HG03558 (cell line): ENCODE data around the gene SNAPC4.

Experiments used
- ATAC-seq: cut with Tn5 transposase; IDR thresholded peaks from one replicate; pipeline ENCODE4 v1.9.1; 2021; ENCODE audit warnings: moderate number of reproducible peaks; ENCODE audit not compliant: unreplicated experiment; ENCODE audit errors: extremely low read depth

SNAPC4 gene

GRCh38 chr9:136375096-136375495 is 24.9 kb downstream of the SNAPC4 start:
- no peak for ATAC-seq

- no peak for ATAC-seq
Measured at GRCh38 chr9:136374183-136374575, 25.8 kb downstream of the SNAPC4 start.

GRCh38 chr9:136373300-136374182 is 26.4 kb downstream of the SNAPC4 start, which contains the start of gene CARD9:
TSS of gene CARD9 (minus strand) at chr9:136373669. CDS start at chr9:136372078, 1,591 bp downstream.
- no peak for ATAC-seq

- ATAC-seq, result no peak
Measured at GRCh38 chr9:136372561-136373299, 27.2 kb downstream of the SNAPC4 start.

GRCh38 chr9:136372006-136372405 is 28.0 kb downstream of the SNAPC4 start:
- ATAC-seq, result no peak

GRCh38 chr9:136371533-136371880 is 28.5 kb downstream of the SNAPC4 start:
- ATAC-seq, result no peak

GRCh38 chr9:136370687-136371532 is 29.1 kb downstream of the SNAPC4 start:
- ATAC-seq, result no peak

- ATAC-seq, result no peak
Measured at GRCh38 chr9:136370037-136370436, 29.9 kb downstream of the SNAPC4 start.

DNA sequence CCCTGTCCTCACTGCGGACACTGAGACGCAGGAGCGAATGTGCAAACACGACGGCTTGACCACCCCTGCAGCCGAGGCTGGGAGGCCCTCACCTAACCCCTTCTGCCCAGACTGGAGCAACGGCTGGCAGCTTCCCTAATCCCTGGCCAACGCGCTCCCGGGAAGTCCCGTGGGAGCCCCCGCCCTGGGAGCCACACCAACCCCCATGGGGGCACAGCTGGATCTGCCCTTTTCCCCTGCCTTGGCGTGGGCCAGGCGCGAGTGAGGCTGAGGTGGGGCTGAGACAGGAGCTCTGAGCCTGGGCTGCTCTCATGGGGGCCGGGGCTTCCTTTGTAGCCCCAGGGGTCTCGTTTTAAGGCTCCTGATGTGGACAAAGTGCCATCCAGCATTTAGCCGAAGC is 31.8 kb downstream of the SNAPC4 start:
- no peak for ATAC-seq

GRCh38 chr9:136367296-136368145 is 32.4 kb downstream of the SNAPC4 start:
- no peak for ATAC-seq

GRCh38 chr9:136366826-136367225 is 33.1 kb downstream of the SNAPC4 start:
- no peak for ATAC-seq

DNA sequence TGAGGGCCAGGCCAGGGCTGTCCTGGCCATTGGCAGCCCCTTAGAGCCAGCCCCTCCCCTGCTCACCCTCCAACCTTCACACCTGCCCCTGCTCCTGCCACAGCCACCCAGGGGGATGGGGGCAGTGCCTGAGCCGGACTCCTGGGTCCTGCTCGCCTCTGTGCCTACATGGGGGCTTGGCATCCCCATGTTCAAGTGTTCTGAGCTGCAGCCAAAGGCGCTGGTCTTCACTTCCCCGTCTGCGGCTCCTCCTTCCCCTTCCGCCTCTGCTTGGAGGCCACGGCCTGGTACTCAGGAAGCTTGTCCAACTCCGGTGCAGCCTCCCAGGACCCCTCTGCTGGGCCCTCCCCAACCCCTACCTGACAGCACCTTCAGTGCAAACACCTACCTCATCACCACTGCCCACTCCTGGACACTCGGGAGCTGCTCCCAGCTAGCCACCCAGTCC is 34.2 kb downstream of the SNAPC4 start:
- ATAC-seq, result no peak

DNA sequence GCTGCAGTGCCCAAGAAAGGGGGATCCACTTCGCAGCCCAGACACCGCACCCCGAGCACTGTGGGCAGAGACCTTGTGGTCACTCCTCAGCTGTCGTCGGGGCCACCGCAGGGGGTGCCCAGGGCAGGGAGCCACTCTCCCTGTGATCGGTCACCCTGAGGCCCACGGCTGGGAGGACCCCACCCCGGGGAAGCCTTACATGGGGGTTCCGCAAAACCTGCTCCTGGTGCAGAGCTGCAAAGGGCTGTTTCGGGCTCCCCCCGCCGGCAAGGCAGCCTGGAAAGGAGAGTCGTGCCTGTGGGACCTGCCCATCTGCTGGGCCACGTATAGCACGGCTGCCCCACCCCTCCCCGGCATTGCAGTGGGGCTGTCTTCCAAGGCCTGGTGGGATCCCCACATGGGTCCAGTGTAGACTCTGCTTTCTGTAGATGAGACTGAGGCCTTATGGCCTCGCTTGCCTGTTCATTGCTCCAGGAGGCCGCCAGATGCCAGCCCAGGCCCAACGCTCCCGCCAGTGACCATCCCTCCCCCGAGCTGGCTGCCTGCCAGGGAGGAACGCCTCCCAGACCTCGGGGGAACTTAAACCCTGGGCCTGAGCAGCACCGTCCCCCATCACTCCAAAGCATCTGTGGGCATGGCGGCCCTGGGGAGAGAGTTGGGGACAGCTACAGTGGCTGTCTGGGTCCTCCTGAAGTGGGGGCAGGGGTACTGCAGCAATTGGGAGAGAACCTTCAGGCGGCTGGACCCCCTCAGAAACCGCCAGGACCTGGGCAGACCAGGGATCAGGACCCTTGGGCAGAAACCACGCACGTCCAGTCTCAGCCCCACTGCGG is 34.8 kb downstream of the SNAPC4 start:
- ATAC-seq, result no peak

DNA sequence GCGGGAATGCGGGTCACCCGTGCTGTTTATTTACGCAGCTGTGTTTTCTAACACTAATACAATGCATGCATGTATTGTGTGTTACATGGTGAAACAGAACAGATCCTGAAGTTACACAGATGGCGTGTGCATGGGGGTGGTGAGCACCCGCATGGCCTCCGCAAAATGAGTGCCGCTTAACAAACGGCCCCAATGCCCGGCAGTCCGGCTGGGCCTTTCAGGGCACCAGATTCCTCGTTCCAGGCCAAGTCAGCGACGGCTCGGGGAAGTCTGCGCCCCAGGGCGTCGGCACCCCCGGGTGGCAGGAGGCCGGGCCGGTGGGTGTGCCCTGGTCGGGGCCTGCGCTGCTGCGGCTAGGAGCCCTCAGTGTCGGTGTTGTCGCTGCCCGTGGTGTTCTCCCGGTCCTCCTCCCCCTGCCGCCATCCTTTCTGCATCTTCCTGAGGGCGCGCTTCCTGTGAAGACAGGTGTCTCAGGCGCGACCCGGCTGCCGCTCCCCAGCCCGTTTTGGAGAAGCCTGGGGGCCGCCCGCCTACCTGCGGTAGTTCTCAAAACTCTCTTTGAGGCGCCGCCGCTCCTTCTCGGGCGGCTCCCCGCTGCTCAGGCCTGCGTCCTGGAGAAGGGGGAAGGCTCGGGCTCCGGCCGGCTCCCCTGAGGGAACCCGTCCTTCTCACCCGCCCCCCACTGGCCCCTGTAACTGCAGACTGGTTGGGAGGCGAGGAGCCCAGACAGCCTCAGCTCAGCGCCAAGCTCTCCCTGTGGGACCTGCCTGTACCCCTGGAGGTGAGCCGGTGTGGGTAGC is 35.8 kb downstream of the SNAPC4 start:
- ATAC-seq, result no peak

DNA sequence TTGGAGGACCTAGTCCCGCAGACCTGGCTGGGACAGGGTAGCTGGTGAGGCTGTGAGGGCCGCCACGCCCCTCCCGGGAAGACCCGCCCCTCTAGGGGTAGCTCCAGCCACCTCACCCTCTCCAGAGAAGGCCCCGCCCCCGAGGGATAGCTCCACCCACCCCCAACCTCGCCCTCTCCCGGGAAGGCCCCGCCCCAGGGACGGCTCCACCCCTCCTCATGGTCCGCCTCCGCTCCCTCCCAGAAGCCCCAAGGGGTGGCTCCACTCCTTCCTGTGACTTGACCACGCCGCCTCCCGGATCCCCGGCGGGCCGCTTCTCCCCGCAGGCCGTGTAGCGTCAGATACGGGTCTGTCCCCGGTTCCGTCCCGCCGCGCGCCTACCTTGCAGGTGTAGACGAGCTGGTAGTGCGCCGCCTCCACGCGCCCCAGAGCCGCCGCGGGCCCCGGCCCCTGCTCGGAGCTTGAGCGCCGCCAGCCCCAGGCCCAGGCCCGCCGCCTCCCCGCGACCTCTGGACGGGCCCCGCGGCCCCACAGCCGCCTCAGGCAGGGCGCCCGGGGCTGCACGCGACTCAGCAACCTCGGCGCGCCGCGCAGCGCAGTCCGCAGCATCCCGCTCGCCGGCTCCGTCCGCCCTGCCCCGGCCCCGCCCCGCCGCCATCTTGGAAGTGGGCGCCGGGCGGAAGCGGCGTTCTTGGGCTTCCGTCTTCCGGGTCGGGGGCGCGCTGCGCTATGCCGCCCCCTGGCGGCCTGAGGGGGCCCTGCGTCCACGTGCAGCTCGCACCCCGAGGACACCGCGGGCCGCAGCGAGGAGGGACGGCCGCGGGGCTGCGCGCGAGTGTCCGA is 36.6 kb downstream of the SNAPC4 start, which contains the start of gene DNLZ:
TSS of gene DNLZ (minus strand) at position 639 of the 843 bp plus-strand sequence. CDS start at position 609, 30 bp downstream.
- peak; percentile 44 for ATAC-seq

- ATAC-seq, result no peak
Measured at GRCh38 chr9:136362450-136362784, 37.6 kb downstream of the SNAPC4 start.
